BLaER1 treated with 17β-estradiol and CSF1 and Interleukin-3, amounts not matched to agents 10 nM and 100 nM (cell line): ENCODE results near the gene TUT1.
A peak's percentile ranks its signal among the peaks of the same experiment; 100 is the strongest.

Experiments
- H3K27ac ChIP-seq, 11 experiments: shearing (Covaris generic); formaldehyde crosslinking; 2 replicates each; pipeline ENCODE4 v1.8.1; 2022
- H3K27me3 ChIP-seq, 11 experiments: shearing (Covaris generic); formaldehyde crosslinking; 2 replicates each; pipeline ENCODE4 v1.8.1; 2022
- H3K36me3 ChIP-seq, 11 experiments: shearing (Covaris generic); formaldehyde crosslinking; 2 replicates each; pipeline ENCODE4 v1.8.1; 2022
- H3K4me1 ChIP-seq, 10 experiments: shearing (Covaris generic); formaldehyde crosslinking; 2 replicates each; pipeline ENCODE4 v1.8.1; 2022
- H3K4me2 ChIP-seq, 11 experiments: shearing (Covaris generic); formaldehyde crosslinking; 2 replicates each; pipeline ENCODE4 v1.8.1; 2022
- H3K4me3 ChIP-seq, 10 experiments: shearing (Covaris generic); formaldehyde crosslinking; 2 replicates each; pipeline ENCODE4 v1.8.1; 2022
- H3K9ac ChIP-seq, 11 experiments: shearing (Covaris generic); formaldehyde crosslinking; 2 replicates each; pipeline ENCODE4 v1.8.1; 2022
- H3K9me3 ChIP-seq, 11 experiments: shearing (Covaris generic); formaldehyde crosslinking; replicated peaks in 1 of 11; 2 replicates each; pipeline ENCODE4 v1.8.1; 2022
- H4K20me1 ChIP-seq, 11 experiments: shearing (Covaris generic); formaldehyde crosslinking; 2 replicates each; pipeline ENCODE4 v1.8.1; 2022
- Cebpa-rat ChIP-seq, 11 experiments: shearing (Covaris generic); IDR thresholded peaks; 2 replicates each; pipeline ENCODE4 v1.8.1; 2022

Gene TUT1

GRCh38 chr11:62608776-62609175, 17.5 kb upstream of the TUT1 start:
- TF ChIP-seq Cebpa-rat (IDR thresholded peaks at IDR 0.05), result no peak
- no peak overlapping the region for H3K4me3 ChIP-seq
- no peaks in the 10 kb centered on the region for H3K9me3 ChIP-seq
- peak overlapping the region in 7 of 11 experiments; percentile 84 to 94 (median 90); a peak in 9 of 22 replicates for H3K9ac ChIP-seq
- peak overlapping the region in 2 of 11 experiments; percentile 4 to 18; a peak in 2 of 22 replicates for H3K27ac ChIP-seq
- peaks cover 21 to 72% (median 39%) of the 10 kb centered on the region in 11 experiments for H3K36me3 ChIP-seq
- H4K20me1 ChIP-seq, result peaks cover 0 to 30% (median 0%) of the 10 kb centered on the region in 11 experiments; a peak in 3 of 22 replicates
- H3K4me1 ChIP-seq, result peaks cover 60 to 81% (median 72%) of the 10 kb centered on the region in 10 experiments
- peak overlapping the region in 10 of 11 experiments; percentile 56 to 100 (median 96); a peak in 19 of 22 replicates for H3K4me2 ChIP-seq
- H3K27me3 ChIP-seq, result no peaks in the 10 kb centered on the region

GRCh38 chr11:62607714-62608113, 16.4 kb upstream of the TUT1 start:
- Histone ChIP-seq H3K4me1 (peaks cover 66 to 85% (median 75%) of the 10 kb centered on the region in 10 experiments), H3K4me3 (no peak overlapping the region), H3K9ac (peak overlapping the region in 6 of 11 experiments; percentile 2 to 91 (median 63); a peak in 8 of 22 replicates), H3K36me3 (peaks cover 24 to 76% (median 43%) of the 10 kb centered on the region in 11 experiments), H4K20me1 (peaks cover 0 to 23% (median 0%) of the 10 kb centered on the region in 11 experiments; a peak in 2 of 22 replicates), H3K27ac (peak overlapping the region in 3 of 11 experiments; percentile 4 to 43 (median 38); a peak in 3 of 22 replicates), H3K9me3 (no peaks in the 10 kb centered on the region), H3K27me3 (no peaks in the 10 kb centered on the region), H3K4me2 (peak overlapping the region; percentile 51 to 100 (median 92))
- no peak for TF ChIP-seq Cebpa-rat (IDR thresholded peaks at IDR 0.05)

DNA sequence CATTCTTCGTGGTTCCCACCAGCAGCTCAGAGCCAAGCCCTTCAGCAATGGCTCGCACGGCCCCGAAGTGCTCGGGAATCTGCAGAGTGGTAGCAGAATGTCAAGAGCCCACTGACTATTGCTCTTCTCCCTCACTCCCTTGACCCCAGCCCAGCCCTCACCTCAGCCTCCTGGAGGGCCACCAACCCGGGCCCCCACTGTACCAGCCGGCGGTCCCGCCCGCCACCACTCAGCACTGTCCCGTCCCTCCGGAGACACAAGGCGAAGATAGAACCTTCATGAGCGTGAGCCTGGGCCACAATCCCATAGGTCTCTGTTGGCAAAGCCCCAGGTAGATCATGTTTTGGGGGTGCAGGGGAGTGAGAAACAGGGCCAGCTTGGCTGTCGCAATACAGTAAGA, 14.6 kb upstream of the TUT1 start:
- H3K4me3 ChIP-seq, result no peak overlapping the region
- H3K4me1 ChIP-seq, result peaks cover 62 to 84% (median 72%) of the 10 kb centered on the region in 10 experiments
- H4K20me1 ChIP-seq, result peaks cover 0 to 23% (median 0%) of the 10 kb centered on the region in 11 experiments; a peak in 4 of 22 replicates
- peak overlapping the region in 2 of 11 experiments; percentile 3 to 29; a peak in 2 of 22 replicates for H3K4me2 ChIP-seq
- TF ChIP-seq Cebpa-rat (IDR thresholded peaks at IDR 0.05), result no peak
- no peaks in the 10 kb centered on the region for H3K9me3 ChIP-seq
- no peak overlapping the region for H3K27ac ChIP-seq
- H3K36me3 ChIP-seq, result peaks cover 24 to 77% (median 43%) of the 10 kb centered on the region in 11 experiments
- no peaks in the 10 kb centered on the region for H3K27me3 ChIP-seq
- peak overlapping the region in 4 of 11 experiments; percentile 5 to 38 (median 20); a peak in 2 of 22 replicates for H3K9ac ChIP-seq

GRCh38 chr11:62605467-62605866, 14.1 kb upstream of the TUT1 start:
- Histone ChIP-seq H3K36me3 (peaks cover 24 to 75% (median 43%) of the 10 kb centered on the region in 11 experiments), H3K4me1 (peaks cover 57 to 80% (median 68%) of the 10 kb centered on the region in 10 experiments), H4K20me1 (peaks cover 0 to 23% (median 0%) of the 10 kb centered on the region in 11 experiments; a peak in 8 of 22 replicates), H3K27ac (no peak overlapping the region), H3K9me3 (no peaks in the 10 kb centered on the region), H3K4me2 (peak overlapping the region in 8 of 11 experiments; percentile 3 to 56 (median 28); a peak in 10 of 22 replicates), H3K4me3 (no peak overlapping the region), H3K9ac (peak overlapping the region in 6 of 11 experiments; percentile 5 to 22 (median 18); a peak in 3 of 22 replicates), H3K27me3 (no peaks in the 10 kb centered on the region)
- no peak for TF ChIP-seq Cebpa-rat (IDR thresholded peaks at IDR 0.05)

DNA sequence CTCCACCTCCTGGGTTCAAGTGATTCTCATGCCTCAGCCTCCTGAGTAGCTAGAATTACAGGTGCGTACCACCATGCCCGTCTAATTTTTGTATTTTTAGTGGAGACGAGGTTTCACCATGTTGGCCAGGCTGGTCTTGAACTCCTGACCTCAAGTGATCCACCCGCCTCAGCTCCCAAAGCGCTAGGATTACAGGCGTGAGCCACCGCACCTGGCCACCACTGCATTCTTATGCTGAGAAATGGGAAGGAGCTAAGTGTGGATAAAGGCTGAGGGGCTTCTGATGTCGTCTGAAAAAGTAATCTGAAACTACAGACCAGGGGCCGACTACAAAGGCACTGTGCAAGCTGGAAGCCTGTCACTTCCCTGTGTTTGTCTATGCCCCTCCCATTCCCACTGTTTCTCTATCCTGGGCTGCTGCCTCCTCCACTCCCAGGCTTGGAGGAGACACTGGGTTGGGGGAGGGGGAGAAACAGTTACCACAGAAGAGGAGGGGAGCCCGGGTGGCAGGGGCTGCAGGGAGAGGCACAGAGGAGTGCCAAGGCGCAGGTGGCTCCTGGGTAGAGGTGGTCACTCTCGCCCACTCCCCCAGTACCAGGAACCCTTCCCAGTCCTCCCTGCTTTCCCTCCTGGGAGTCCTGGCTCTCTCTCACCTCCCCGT, 13.3 kb upstream of the TUT1 start:
- Histone ChIP-seq H3K27ac (no peak overlapping the region), H3K27me3 (no peaks in the 10 kb centered on the region), H3K36me3 (peaks cover 30 to 77% (median 52%) of the 10 kb centered on the region in 11 experiments), H3K9ac (peak overlapping the region in 6 of 11 experiments; percentile 9 to 34 (median 18); a peak in 7 of 22 replicates), H3K4me3 (no peak overlapping the region), H3K4me1 (peaks cover 55 to 77% (median 64%) of the 10 kb centered on the region in 10 experiments), H3K4me2 (peak overlapping the region; percentile 13 to 56 (median 35); a peak in 16 of 22 replicates), H4K20me1 (peaks cover 0 to 23% (median 0%) of the 10 kb centered on the region in 11 experiments; a peak in 9 of 22 replicates), H3K9me3 (no peaks in the 10 kb centered on the region)
- TF ChIP-seq Cebpa-rat (IDR thresholded peaks at IDR 0.05), result no peak

DNA sequence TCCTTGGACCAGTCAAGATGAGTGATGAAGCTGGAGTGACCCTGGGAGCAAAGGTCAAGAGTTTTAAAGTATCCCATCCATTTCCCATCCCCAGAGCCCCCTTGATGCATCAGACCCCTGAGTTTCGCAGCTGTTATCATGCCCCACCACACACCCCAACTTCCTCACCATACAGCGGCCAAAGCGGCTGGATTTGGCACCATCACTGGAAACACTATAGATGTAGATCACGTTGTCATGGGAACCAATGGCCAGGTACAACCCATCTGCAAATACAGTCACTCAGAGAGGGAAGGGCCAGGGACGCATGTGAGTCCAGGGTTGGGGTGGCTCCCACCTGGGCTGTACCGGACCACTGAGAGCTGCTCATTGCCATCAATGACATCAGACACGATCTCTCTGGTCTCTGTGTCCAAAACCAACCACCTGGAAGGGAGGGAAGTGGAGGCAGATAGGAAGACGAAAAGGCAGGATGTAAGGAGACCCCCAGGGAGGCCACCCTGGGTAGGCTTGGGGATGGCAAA, 12.5 kb upstream of the TUT1 start:
- peaks cover 50 to 71% (median 59%) of the 10 kb centered on the region in 10 experiments for H3K4me1 ChIP-seq
- TF ChIP-seq Cebpa-rat (IDR thresholded peaks at IDR 0.05), result no peak
- H3K9me3 ChIP-seq, result no peaks in the 10 kb centered on the region
- H4K20me1 ChIP-seq, result peaks cover 0 to 23% (median 1%) of the 10 kb centered on the region in 11 experiments; a peak in 14 of 22 replicates
- H3K4me3 ChIP-seq, result no peak overlapping the region
- H3K27ac ChIP-seq, result no peak overlapping the region
- H3K27me3 ChIP-seq, result no peaks in the 10 kb centered on the region
- H3K4me2 ChIP-seq, result peak overlapping the region in 8 of 11 experiments; percentile 32 to 95 (median 90); a peak in 11 of 22 replicates
- H3K36me3 ChIP-seq, result peaks cover 31 to 71% (median 50%) of the 10 kb centered on the region in 11 experiments
- H3K9ac ChIP-seq, result peak overlapping the region in 1 of 11 experiments; percentile 100; a peak in 1 of 22 replicates

DNA sequence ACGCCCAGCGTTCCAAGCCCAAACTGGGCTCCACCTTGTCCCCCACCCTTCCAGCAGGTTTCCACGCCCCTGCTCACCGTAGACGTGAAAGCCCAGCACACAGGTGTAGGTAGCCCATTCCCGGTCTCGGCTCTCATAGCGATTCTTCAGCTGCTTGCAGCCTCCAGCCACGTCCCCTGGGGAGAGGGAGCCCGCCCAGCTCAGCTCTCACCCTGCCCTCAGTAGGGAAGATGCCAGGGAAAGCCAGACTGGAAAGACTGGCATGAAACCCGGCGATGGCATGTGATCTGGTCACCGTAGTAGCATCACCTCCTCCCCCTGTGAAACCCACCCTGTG, 11.7 kb upstream of the TUT1 start:
- H3K27ac ChIP-seq, result peak overlapping the region in 6 of 11 experiments; percentile 96 to 100 (median 99); a peak in 12 of 22 replicates
- H3K9ac ChIP-seq, result peak overlapping the region; percentile 97 to 100 (median 99); a peak in 19 of 22 replicates
- H3K4me1 ChIP-seq, result peaks cover 50 to 71% (median 59%) of the 10 kb centered on the region in 10 experiments
- H3K27me3 ChIP-seq, result no peaks in the 10 kb centered on the region
- peak overlapping the region; percentile 90 to 100 (median 98); a peak in 18 of 20 replicates for H3K4me3 ChIP-seq
- peak overlapping the region; percentile 83 to 95 (median 91) for H3K4me2 ChIP-seq
- peaks cover 0 to 27% (median 9%) of the 10 kb centered on the region in 11 experiments; a peak in 18 of 22 replicates for H4K20me1 ChIP-seq
- TF ChIP-seq Cebpa-rat (IDR thresholded peaks at IDR 0.05), result no peak
- H3K36me3 ChIP-seq, result peaks cover 34 to 71% (median 49%) of the 10 kb centered on the region in 11 experiments
- H3K9me3 ChIP-seq, result no peaks in the 10 kb centered on the region

- Histone ChIP-seq H3K4me1 (peaks cover 50 to 71% (median 59%) of the 10 kb centered on the region in 10 experiments), H3K4me3 (peak overlapping the region; percentile 90 to 100 (median 98)), H4K20me1 (peaks cover 0 to 33% (median 16%) of the 10 kb centered on the region in 11 experiments; a peak in 18 of 22 replicates), H3K9me3 (no peaks in the 10 kb centered on the region), H3K27ac (peak overlapping the region; percentile 40 to 100 (median 99); a peak in 21 of 22 replicates), H3K27me3 (no peaks in the 10 kb centered on the region), H3K9ac (peak overlapping the region; percentile 97 to 100 (median 99)), H3K36me3 (peaks cover 40 to 71% (median 55%) of the 10 kb centered on the region in 11 experiments), H3K4me2 (peak overlapping the region; percentile 83 to 95 (median 91))
- no peak for TF ChIP-seq Cebpa-rat (IDR thresholded peaks at IDR 0.05)
Measured at GRCh38 chr11:62602141-62603071, 11.1 kb upstream of the TUT1 start.
